ENCODE data around the gene PPP1R37. TPM values are rescaled to one million over a fixed set of nuclear protein-coding genes. Genes with fewer than 3 reads are reported as not detected.

Gene PPP1R37
- total RNA-seq, 1 donor from 2014 or later: 36.5 TPM

GRCh38 chr19:45162608-45163143 is 69.7 kb downstream of the PPP1R37 start:
- DNase-seq (ENCODE audit: low read depth): no peak
- H3K36me3 ChIP-seq (ENCODE audit: control insufficient read depth, insufficient read depth, low read length): no peaks in the 10 kb centered on the region
- H3K27me3 ChIP-seq (ENCODE audit: control insufficient read depth, insufficient read depth, low read length): peaks cover 22% of the 10 kb centered on the region
- no peak overlapping the region for H3K4me3 ChIP-seq (ENCODE audit: low read depth, low read length)
- TF ChIP-seq CTCF (IDR thresholded peaks at IDR 0.05; ENCODE audit: insufficient read depth, low read length, poor library complexity, severe bottlenecking): no peak

- H3K27me3 ChIP-seq (ENCODE audit: control insufficient read depth, insufficient read depth, low read length): peaks cover 20% of the 10 kb centered on the region
- TF ChIP-seq CTCF (IDR thresholded peaks at IDR 0.05; ENCODE audit: insufficient read depth, low read length, poor library complexity, severe bottlenecking): no peak
- H3K4me3 ChIP-seq (ENCODE audit: low read depth, low read length): no peak overlapping the region
- DNase-seq (ENCODE audit: low read depth): no peak
- H3K36me3 ChIP-seq (ENCODE audit: control insufficient read depth, insufficient read depth, low read length): no peaks in the 10 kb centered on the region
These were observed 70.2 kb downstream of the PPP1R37 start for GRCh38 chr19:45163156-45163555.

GRCh38 chr19:45163751-45164460 is 70.9 kb downstream of the PPP1R37 start:
- H3K36me3 ChIP-seq (ENCODE audit: control insufficient read depth, insufficient read depth, low read length): no peaks in the 10 kb centered on the region
- no peak for DNase-seq (ENCODE audit: low read depth)
- peaks cover 14% of the 10 kb centered on the region for H3K27me3 ChIP-seq (ENCODE audit: control insufficient read depth, insufficient read depth, low read length)
- H3K4me3 ChIP-seq (ENCODE audit: low read depth, low read length): no peak overlapping the region
- TF ChIP-seq CTCF (IDR thresholded peaks at IDR 0.05; ENCODE audit: insufficient read depth, low read length, poor library complexity, severe bottlenecking): no peak

- Histone ChIP-seq H3K4me3 (ENCODE audit: low read depth, low read length) (no peak overlapping the region), H3K27me3 (ENCODE audit: control insufficient read depth, insufficient read depth, low read length) (peaks cover 14% of the 10 kb centered on the region), H3K36me3 (ENCODE audit: control insufficient read depth, insufficient read depth, low read length) (no peaks in the 10 kb centered on the region)
- peak; percentile 63 for DNase-seq (ENCODE audit: low read depth)
- peak; percentile 29 for TF ChIP-seq CTCF (IDR thresholded peaks at IDR 0.05; ENCODE audit: insufficient read depth, low read length, poor library complexity, severe bottlenecking)
These were observed 71.8 kb downstream of the PPP1R37 start for GRCh38 chr19:45164577-45165335.

GRCh38 chr19:45166723-45167252 is 73.8 kb downstream of the PPP1R37 start:
- Histone ChIP-seq H3K27me3 (ENCODE audit: control insufficient read depth, insufficient read depth, low read length) (peaks cover under 1% of the 10 kb centered on the region), H3K36me3 (ENCODE audit: control insufficient read depth, insufficient read depth, low read length) (no peaks in the 10 kb centered on the region), H3K4me3 (ENCODE audit: low read depth, low read length) (no peak overlapping the region)
- TF ChIP-seq CTCF (IDR thresholded peaks at IDR 0.05; ENCODE audit: insufficient read depth, low read length, poor library complexity, severe bottlenecking): no peak
- no peak for DNase-seq (ENCODE audit: low read depth)
